Measurements from ENCODE around the gene IER2. TPM values are rescaled to one million over a fixed set of nuclear protein-coding genes. Genes with fewer than 3 reads are reported as not detected.

The IER2 gene
- total RNA-seq, 1 experiment from 2014 or later: 247 TPM

- TF ChIP-seq REST (IDR thresholded peaks at IDR 0.05; ENCODE audit: low read depth): no peak
These were observed 12.8 kb downstream of the IER2 start (continued) for GRCh38 chr19:13162724-13163608.

- no peaks in the 10 kb centered on the region for H3K36me3 ChIP-seq (ENCODE audit: control insufficient read depth in 1 of 2, insufficient read depth in 2 of 2, low read length in 2 of 2)
- H3K4me2 ChIP-seq (ENCODE audit: low read length): peak overlapping the region; percentile 79
- peak overlapping the region; percentile 86 for H3K9ac ChIP-seq (ENCODE audit: low read length)
- peaks cover 80 to 91% of the 10 kb centered on the region in 2 experiments for H3K4me1 ChIP-seq (ENCODE audit: control insufficient read depth in 1 of 2, insufficient read depth in 2 of 2, low read length in 2 of 2)
- no peak for DNase-seq (ENCODE audit: low read depth, low spot score)
- no peaks in the 10 kb centered on the region for H3K9me3 ChIP-seq (ENCODE audit: control insufficient read depth in 1 of 2, insufficient read depth in 1 of 2, low read depth in 1 of 2, low read length in 2 of 2)
- H3K27me3 ChIP-seq (ENCODE audit: insufficient read depth, low read length): no peaks in the 10 kb centered on the region
- H3K9me2 ChIP-seq (ENCODE audit: insufficient read depth): no peaks in the 10 kb centered on the region
- H4K20me1 ChIP-seq (ENCODE audit: insufficient read depth): no peaks in the 10 kb centered on the region
- H3K4me3 ChIP-seq (replicated peaks in 1 of 2; ENCODE audit: low read depth in 1 of 2, low read length in 2 of 2): peak overlapping the region; percentile 48 to 54
- peak; percentile 28; the same call in 1 of the 2 replicates for ATAC-seq
- peak overlapping the region; percentile 99 for H3K27ac ChIP-seq (ENCODE audit: low read depth, low read length)
- H2AFZ ChIP-seq (ENCODE audit: low read depth, low read length, poor library complexity, severe bottlenecking): no peak overlapping the region
- ChIA-PET CTCF (interaction anchor here (0.6 to 1.9 kb wide), 3 partner anchors 11 to 31 kb away, joined by 3 to 7 read pairs (median 4); no protein-coding TSS in a partner anchor), POLR2A (interaction anchor here (1.0 to 4.1 kb wide), 8 partner anchors 9 to 110 kb away, joined by 3 to 36 read pairs (median 8); partner anchors contain the start of genes IER2 and STX10), RAD21 (ENCODE audit: low non-redundant PET in 1 of 2, low total read pairs in 2 of 2, uncharacterized antibody in 2 of 2, unreplicated experiment in 2 of 2) (interaction anchor here in 1 of 2 experiments (1.6 kb wide), 1 partner anchor 32 kb away, joined by 5 read pairs; no protein-coding TSS in a partner anchor)
- no TSS peak for BruUV-seq (replicated peaks)
- intact Hi-C loops (cut with micrococcal nuclease): no loop called here
- peaks cover 8% of the 10 kb centered on the region; the same call in 1 of the 2 replicates for H3K79me2 ChIP-seq (ENCODE audit: insufficient read depth, low read length)
- TF ChIP-seq RAD21 (IDR thresholded peaks at IDR 0.05; ENCODE audit: low read depth) (no peak), ATF3 (IDR thresholded peaks at IDR 0.05) (no peak), YY1 (IDR thresholded peaks at IDR 0.05; ENCODE audit: extremely low read depth, insufficient replicate concordance, low read depth, low read length) (no peak), POLR2A (IDR thresholded peaks at IDR 0.05; ENCODE audit: borderline replicate concordance, extremely low read depth, insufficient read depth, insufficient read length) (peak; percentile 28), EZH2 (IDR thresholded peaks at IDR 0.05) (no peak), EGR1 (IDR thresholded peaks at IDR 0.05; ENCODE audit: low read depth) (no peak), SIN3A (IDR thresholded peaks at IDR 0.05; ENCODE audit: low read depth) (no peak), CBX3 (IDR thresholded peaks at IDR 0.05; ENCODE audit: low read depth) (no peak), JUND (IDR thresholded peaks at IDR 0.05) (no peak), SP1 (IDR thresholded peaks at IDR 0.05; ENCODE audit: low read depth) (no peak)
- TF ChIP-seq, protein P1, sequence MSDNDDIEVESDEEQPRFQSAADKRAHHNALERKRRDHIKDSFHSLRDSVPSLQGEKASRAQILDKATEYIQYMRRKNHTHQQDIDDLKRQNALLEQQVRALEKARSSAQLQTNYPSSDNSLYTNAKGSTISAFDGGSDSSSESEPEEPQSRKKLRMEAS (IDR thresholded peaks at IDR 0.05): no peak
- TF ChIP-seq, protein P2, sequence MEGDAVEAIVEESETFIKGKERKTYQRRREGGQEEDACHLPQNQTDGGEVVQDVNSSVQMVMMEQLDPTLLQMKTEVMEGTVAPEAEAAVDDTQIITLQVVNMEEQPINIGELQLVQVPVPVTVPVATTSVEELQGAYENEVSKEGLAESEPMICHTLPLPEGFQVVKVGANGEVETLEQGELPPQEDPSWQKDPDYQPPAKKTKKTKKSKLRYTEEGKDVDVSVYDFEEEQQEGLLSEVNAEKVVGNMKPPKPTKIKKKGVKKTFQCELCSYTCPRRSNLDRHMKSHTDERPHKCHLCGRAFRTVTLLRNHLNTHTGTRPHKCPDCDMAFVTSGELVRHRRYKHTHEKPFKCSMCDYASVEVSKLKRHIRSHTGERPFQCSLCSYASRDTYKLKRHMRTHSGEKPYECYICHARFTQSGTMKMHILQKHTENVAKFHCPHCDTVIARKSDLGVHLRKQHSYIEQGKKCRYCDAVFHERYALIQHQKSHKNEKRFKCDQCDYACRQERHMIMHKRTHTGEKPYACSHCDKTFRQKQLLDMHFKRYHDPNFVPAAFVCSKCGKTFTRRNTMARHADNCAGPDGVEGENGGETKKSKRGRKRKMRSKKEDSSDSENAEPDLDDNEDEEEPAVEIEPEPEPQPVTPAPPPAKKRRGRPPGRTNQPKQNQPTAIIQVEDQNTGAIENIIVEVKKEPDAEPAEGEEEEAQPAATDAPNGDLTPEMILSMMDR (IDR thresholded peaks at IDR 0.05 in 2 of 3, conservative IDR thresholded peaks at IDR 0.05 in 1 of 3; ENCODE audit: borderline replicate concordance in 1 of 3, insufficient read depth in 1 of 3, low read depth in 2 of 3, low read length in 2 of 3): no peak
These were observed 13.6 kb downstream of the IER2 start for GRCh38 chr19:13163609-13164342.

Data from HCT116 (cell line).